Ectodermal cell (in vitro differentiated cells): ENCODE data around the gene LTA.
A peak's percentile ranks its signal among the peaks of the same experiment; 100 is the strongest.

Experiments used
- H3K27ac ChIP-seq: 2 replicates; pipeline ENCODE4 v1.7.0; 2013; ENCODE audit warnings: mild to moderate bottlenecking, low read depth, low read length; ENCODE audit not compliant: insufficient read depth, poor library complexity, severe bottlenecking
- H3K27me3 ChIP-seq: 2 replicates; pipeline ENCODE4 v1.7.0; 2013; ENCODE audit warnings: mild to moderate bottlenecking, low read length; ENCODE audit not compliant: insufficient read depth, control insufficient read depth, poor library complexity, severe bottlenecking
- H3K36me3 ChIP-seq: one replicate; pipeline ENCODE4 v1.7.0; 2013; ENCODE audit warnings: low read length; ENCODE audit not compliant: control insufficient read depth, insufficient read depth
- H3K4me1 ChIP-seq: one replicate; pipeline ENCODE4 v1.7.0; 2013; ENCODE audit warnings: low read length; ENCODE audit not compliant: control insufficient read depth, insufficient read depth
- H3K4me3 ChIP-seq: 2 replicates; pipeline ENCODE4 v1.7.0; 2013; ENCODE audit warnings: low read depth, low read length, control low read depth; ENCODE audit not compliant: insufficient read depth
- H3K9me3 ChIP-seq: 2 replicates; pipeline ENCODE4 v1.7.0; 2013; ENCODE audit warnings: mild to moderate bottlenecking, low read length, moderate library complexity; ENCODE audit not compliant: control insufficient read depth
- WGBS, 2 experiments: methylation state at CpG; one replicate each; pipeline ENCODE4 v1.1.7; 2013; ENCODE audit warnings: missing lambda C conversion rate in 2 of 2; 5-methylcytosine and 5-hydroxymethylcytosine counted together

The LTA gene

GRCh38 chr6:31579546-31580437 is 7.7 kb downstream of the LTA start:
- Histone ChIP-seq H3K27me3 (peaks cover 21% of the 10 kb centered on the region), H3K36me3 (no peaks in the 10 kb centered on the region), H3K9me3 (no peaks in the 10 kb centered on the region), H3K4me1 (peaks cover 6% of the 10 kb centered on the region), H3K27ac (no peak overlapping the region), H3K4me3 (no peak overlapping the region)
- WGBS, 2 experiments, result 88 to 92% methylated on average over 7 to 8 of the region's 8 CpGs

- Histone ChIP-seq H3K36me3 (no peaks in the 10 kb centered on the region), H3K27me3 (peaks cover 21% of the 10 kb centered on the region), H3K27ac (no peak overlapping the region), H3K4me1 (peaks cover 6% of the 10 kb centered on the region), H3K9me3 (no peaks in the 10 kb centered on the region), H3K4me3 (peak overlapping the region; percentile 71)
- 68 to 70% methylated on average over 11 of the region's 11 CpGs for WGBS, 2 experiments
Observed at GRCh38 chr6:31580438-31580740, 8.3 kb downstream of the LTA start.

- H3K9me3 ChIP-seq, result no peaks in the 10 kb centered on the region
- peaks cover 21% of the 10 kb centered on the region for H3K27me3 ChIP-seq
- no peaks in the 10 kb centered on the region for H3K36me3 ChIP-seq
- H3K4me3 ChIP-seq, result peak overlapping the region; percentile 71
- H3K27ac ChIP-seq, result no peak overlapping the region
- WGBS, 2 experiments, result 1 to 2% methylated on average over 62 of the region's 62 CpGs
- H3K4me1 ChIP-seq, result peaks cover 6% of the 10 kb centered on the region
Observed at GRCh38 chr6:31580807-31581433, 8.8 kb downstream of the LTA start.

- Histone ChIP-seq H3K27ac (no peak overlapping the region), H3K9me3 (no peaks in the 10 kb centered on the region)
- whole genome bisulfite sequencing, 2 experiments, result 32 to 33% methylated on average over 21 of the region's 21 CpGs
Observed at GRCh38 chr6:31581434-31582229, 9.5 kb downstream of the LTA start.

GRCh38 chr6:31582230-31582643 is 10.1 kb downstream of the LTA start, which contains the start of gene LTB:
LTB (minus strand) TSS chr6:31582424; CDS start chr6:31582417, 7 bp downstream.
- Histone ChIP-seq H3K27me3 (peaks cover 21% of the 10 kb centered on the region), H3K4me1 (peaks cover 6% of the 10 kb centered on the region), H3K9me3 (no peaks in the 10 kb centered on the region), H3K27ac (no peak within 1 kb of the TSS), H3K36me3 (no peaks in the 10 kb centered on the region), H3K4me3 (peak within 1 kb of the TSS; percentile 71)
- 86 to 91% methylated on average over 3 of the region's 3 CpGs for WGBS, 2 experiments

More at GRCh38 chr6:31581434-31582229, 9.5 kb downstream of the LTA start:
- H3K36me3 ChIP-seq, result no peaks in the 10 kb centered on the region
- peaks cover 21% of the 10 kb centered on the region for H3K27me3 ChIP-seq
- peaks cover 6% of the 10 kb centered on the region for H3K4me1 ChIP-seq
- peak overlapping the region; percentile 71 for H3K4me3 ChIP-seq

GRCh38 chr6:31585491-31585890 is 13.4 kb downstream of the LTA start:
- Histone ChIP-seq H3K27me3 (peaks cover 17% of the 10 kb centered on the region), H3K4me3 (no peak overlapping the region), H3K4me1 (peaks cover 2% of the 10 kb centered on the region), H3K9me3 (no peaks in the 10 kb centered on the region), H3K27ac (no peak overlapping the region), H3K36me3 (no peaks in the 10 kb centered on the region)
- 64 to 72% methylated on average over 2 of the region's 2 CpGs for WGBS, 2 experiments

- Histone ChIP-seq H3K36me3 (no peaks in the 10 kb centered on the region), H3K27me3 (peaks cover 14% of the 10 kb centered on the region), H3K4me3 (no peak within 1 kb of the TSS), H3K9me3 (no peaks in the 10 kb centered on the region), H3K4me1 (no peaks in the 10 kb centered on the region), H3K27ac (no peak within 1 kb of the TSS)
- WGBS, 2 experiments, result 57 to 70% methylated on average over 1 of the region's 1 CpG
Observed at GRCh38 chr6:31586008-31586407, 13.9 kb downstream of the LTA start, which contains the start of gene LST1. LST1 (plus strand) TSS chr6:31586277; CDS start chr6:31587300, 1,023 bp downstream.

- Histone ChIP-seq H3K9me3 (no peaks in the 10 kb centered on the region), H3K27me3 (peaks cover 8% of the 10 kb centered on the region), H3K4me1 (no peaks in the 10 kb centered on the region), H3K27ac (no peak overlapping the region), H3K36me3 (no peaks in the 10 kb centered on the region), H3K4me3 (no peak overlapping the region)
- WGBS, 2 experiments, result 80 to 84% methylated on average over 9 of the region's 9 CpGs
Observed at GRCh38 chr6:31586599-31587281, 14.7 kb downstream of the LTA start.

- Histone ChIP-seq H3K9me3 (no peaks in the 10 kb centered on the region), H3K4me3 (no peak overlapping the region), H3K27ac (no peak overlapping the region), H3K27me3 (no peaks in the 10 kb centered on the region), H3K36me3 (no peaks in the 10 kb centered on the region), H3K4me1 (no peaks in the 10 kb centered on the region)
- WGBS, 2 experiments, result 82 to 85% methylated on average over 11 to 12 of the region's 12 CpGs
Observed at GRCh38 chr6:31587791-31588777, 16.0 kb downstream of the LTA start.
